Measurements from ENCODE around the gene TENT4A.

The TENT4A gene

DNA sequence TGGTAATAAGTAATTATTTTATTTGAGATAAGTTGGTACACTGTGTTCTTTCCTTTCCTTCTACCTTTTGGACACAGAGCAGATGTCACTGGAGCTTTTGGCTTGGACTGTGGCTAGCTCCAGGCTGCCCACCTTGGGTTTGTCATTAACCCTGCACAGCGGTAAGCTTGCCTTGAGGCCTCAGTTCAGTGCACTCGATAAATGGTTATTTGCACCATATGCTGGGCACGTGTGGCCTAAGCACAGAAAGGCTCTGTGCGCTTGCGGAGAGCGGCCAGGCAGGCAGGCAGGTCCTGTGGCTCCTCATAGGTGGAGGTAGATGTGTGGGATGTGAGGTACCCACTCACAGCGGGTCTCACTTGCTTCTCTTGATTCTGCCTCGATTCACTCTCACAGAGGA, 30.0 kb upstream of the TENT4A start:
- Mint-ChIP-seq H3K4me3 (no peak overlapping the region), H3K4me1 (ENCODE audit: low read depth in 2 of 2) (peaks cover 3 to 5% of the 10 kb centered on the region in 2 donors), H3K36me3 (ENCODE audit: insufficient read depth) (no peaks in the 10 kb centered on the region), H3K9me3 (no peaks in the 10 kb centered on the region), H3K27me3 (peaks cover 42 to 53% of the 10 kb centered on the region in 2 donors), H3K27ac (no peak overlapping the region)
- ATAC-seq (replicated peaks) (no peak), DNase-seq (no peak)

DNA sequence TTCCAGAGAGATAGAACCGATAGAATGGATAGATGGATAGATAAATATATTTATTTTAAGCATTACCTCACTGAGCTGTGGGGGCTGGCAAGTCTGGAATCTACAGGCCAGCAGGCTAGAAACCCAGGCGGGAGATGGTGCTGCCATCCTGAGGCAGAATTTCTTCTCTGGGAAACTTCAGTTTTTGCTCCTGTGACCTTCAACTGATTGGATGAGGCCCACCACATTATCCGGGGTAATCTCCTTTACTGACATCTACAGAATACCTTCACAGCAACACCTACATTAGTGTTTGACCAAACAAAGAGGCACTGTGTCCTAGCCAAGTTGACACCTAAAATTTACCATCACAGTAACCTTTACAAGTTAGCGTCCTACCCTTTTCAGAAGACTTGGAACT, 29.2 kb upstream of the TENT4A start:
- Mint-ChIP-seq H3K27me3 (peaks cover 43 to 54% of the 10 kb centered on the region in 2 donors), H3K9me3 (no peaks in the 10 kb centered on the region), H3K27ac (no peak overlapping the region), H3K36me3 (ENCODE audit: insufficient read depth) (no peaks in the 10 kb centered on the region), H3K4me3 (no peak overlapping the region), H3K4me1 (ENCODE audit: low read depth in 2 of 2) (peaks cover 3 to 5% of the 10 kb centered on the region in 2 donors)
- DNase-seq (no peak), ATAC-seq (replicated peaks) (no peak)

DNA sequence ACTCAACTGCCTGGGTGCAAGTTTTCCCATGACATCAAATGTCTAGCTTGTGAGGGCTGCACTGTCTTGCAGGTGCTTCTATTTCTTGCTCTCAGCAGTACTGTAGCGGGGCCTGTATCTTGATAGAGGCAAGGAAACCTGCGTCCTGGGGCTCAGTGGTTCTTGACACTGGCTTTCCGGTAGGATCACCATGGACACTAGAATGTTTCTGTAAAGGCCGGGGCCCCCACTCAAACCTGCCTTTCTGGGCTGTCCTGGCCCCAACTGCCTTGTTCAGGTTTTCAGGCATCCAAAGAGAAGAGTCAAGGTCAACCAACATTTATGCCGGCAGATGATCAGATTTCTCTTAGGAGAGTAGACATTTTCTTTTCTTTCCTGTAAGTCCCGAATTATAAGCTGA, 26.7 kb upstream of the TENT4A start:
- ATAC-seq (replicated peaks): no peak
- Mint-ChIP-seq H3K9me3 (no peaks in the 10 kb centered on the region), H3K4me3 (no peak overlapping the region)

DNA sequence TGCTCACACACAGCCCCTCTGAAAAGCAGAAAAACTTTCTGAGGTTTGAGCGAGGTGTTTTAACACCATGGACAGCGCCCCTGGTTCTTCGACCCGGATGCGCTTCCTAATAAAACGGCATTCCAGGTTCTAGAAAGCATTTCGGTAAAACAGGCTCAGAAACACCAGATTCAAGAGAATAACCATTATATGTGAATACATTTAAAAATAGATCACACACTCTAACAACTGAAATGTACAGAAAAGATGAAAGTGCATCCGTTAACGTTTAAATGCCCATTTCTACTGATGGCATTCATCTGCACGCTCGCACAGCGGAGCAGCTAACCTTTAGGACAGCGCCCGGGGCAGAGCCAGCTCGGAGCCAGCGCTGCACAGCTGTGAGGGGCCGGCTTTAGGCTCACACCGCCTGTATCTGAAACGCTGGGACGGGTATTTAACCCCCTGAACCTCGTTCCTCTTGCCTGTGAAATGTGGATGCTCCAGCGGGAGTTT, 26.3 kb upstream of the TENT4A start:
- peaks cover 3 to 5% of the 10 kb centered on the region in 2 donors for H3K4me1 Mint-ChIP-seq (ENCODE audit: low read depth in 2 of 2)
- peaks cover 4% of the 10 kb centered on the region for H3K36me3 Mint-ChIP-seq (ENCODE audit: insufficient read depth)
- no peaks in the 10 kb centered on the region for H3K9me3 Mint-ChIP-seq
- peak; percentile 61 for ATAC-seq (replicated peaks)
- peaks cover 44 to 66% of the 10 kb centered on the region in 2 donors for H3K27me3 Mint-ChIP-seq
- H3K4me3 Mint-ChIP-seq: no peak overlapping the region
- no peak for DNase-seq
- H3K27ac Mint-ChIP-seq: no peak overlapping the region

More for the DNA sequence above, 26.7 kb upstream of the TENT4A start:
- no peak for DNase-seq
- H3K27me3 Mint-ChIP-seq: peaks cover 48 to 68% of the 10 kb centered on the region in 2 donors
- H3K27ac Mint-ChIP-seq: no peak overlapping the region
- H3K36me3 Mint-ChIP-seq (ENCODE audit: insufficient read depth): peaks cover 4% of the 10 kb centered on the region
- peaks cover 3 to 5% of the 10 kb centered on the region in 2 donors for H3K4me1 Mint-ChIP-seq (ENCODE audit: low read depth in 2 of 2)

DNA sequence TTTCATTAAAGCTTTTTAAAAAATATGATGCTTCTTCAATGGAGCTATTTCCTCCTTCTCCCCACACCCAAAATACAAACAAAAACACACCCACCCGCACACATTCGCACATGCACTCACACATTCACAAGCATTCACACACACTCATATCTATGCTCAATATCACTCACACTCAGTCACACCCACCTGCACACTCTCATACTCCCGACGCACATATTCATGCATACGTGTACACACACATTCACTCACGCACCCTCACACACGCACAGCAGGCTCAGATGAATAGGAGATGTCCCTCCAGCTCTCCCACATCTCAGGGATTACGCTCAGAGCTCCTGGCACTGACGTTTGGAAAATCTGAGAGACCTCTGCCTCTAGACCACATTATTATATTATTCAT, 25.7 kb upstream of the TENT4A start:
- Mint-ChIP-seq H3K4me3 (no peak overlapping the region), H3K27me3 (peaks cover 49 to 67% of the 10 kb centered on the region in 2 donors), H3K27ac (no peak overlapping the region), H3K4me1 (ENCODE audit: low read depth in 2 of 2) (peaks cover 3 to 5% of the 10 kb centered on the region in 2 donors), H3K9me3 (no peaks in the 10 kb centered on the region), H3K36me3 (ENCODE audit: insufficient read depth) (peaks cover 4% of the 10 kb centered on the region)
- ATAC-seq (replicated peaks): no peak
- no peak for DNase-seq

DNA sequence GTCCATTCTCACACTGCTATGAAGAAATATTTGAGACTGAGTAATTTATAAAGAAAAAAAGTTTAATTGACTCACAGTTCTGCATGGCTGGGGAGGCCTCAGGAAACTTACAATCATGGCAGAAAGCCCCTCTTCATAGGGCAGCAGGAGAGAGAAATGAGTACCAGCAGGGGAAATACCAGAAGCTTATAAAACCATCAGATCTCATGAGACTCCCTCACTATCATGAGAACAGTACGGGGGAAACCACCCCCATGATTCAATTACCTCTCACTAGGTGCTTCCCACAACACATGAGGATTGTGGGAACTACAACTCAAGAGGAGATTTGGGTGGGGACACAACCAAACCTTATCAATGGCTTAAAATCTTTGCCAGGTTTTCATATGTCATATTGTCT, 20.3 kb upstream of the TENT4A start:
- DNase-seq (no peak), ATAC-seq (replicated peaks) (peak; percentile 27)
- H3K27me3 Mint-ChIP-seq: peaks cover 59 to 60% of the 10 kb centered on the region in 2 donors

DNA sequence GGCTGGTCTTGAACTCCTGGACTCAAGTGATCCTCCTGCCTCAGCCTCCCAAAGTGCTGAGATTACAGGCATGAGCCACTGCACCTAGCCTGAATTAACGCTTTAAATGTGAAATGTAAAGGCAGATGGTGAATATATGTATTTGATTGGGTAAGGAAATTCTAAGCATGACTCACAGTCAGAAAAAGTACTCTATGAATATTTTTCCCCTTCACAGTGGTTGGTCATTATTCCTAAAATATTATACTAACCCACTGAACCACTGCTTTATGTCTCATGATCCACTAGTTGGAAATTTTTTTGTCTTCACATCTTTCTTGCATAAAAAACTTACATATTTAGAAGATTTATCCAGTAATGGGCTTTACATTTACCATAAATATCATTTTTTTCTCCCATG, 14.5 kb upstream of the TENT4A start:
- DNase-seq (no peak), ATAC-seq (replicated peaks) (no peak)
- Mint-ChIP-seq H3K4me1 (ENCODE audit: low read depth in 2 of 2) (no peaks in the 10 kb centered on the region), H3K27ac (no peak overlapping the region), H3K9me3 (no peaks in the 10 kb centered on the region), H3K4me3 (no peak overlapping the region), H3K36me3 (ENCODE audit: insufficient read depth) (peaks cover 3% of the 10 kb centered on the region), H3K27me3 (peaks cover 62 to 68% of the 10 kb centered on the region in 2 donors)

More for the DNA sequence above, 20.3 kb upstream of the TENT4A start:
- no peak overlapping the region for H3K4me3 Mint-ChIP-seq
- no peaks in the 10 kb centered on the region for H3K4me1 Mint-ChIP-seq (ENCODE audit: low read depth in 2 of 2)
- no peak overlapping the region for H3K27ac Mint-ChIP-seq
- no peaks in the 10 kb centered on the region for H3K9me3 Mint-ChIP-seq
- H3K36me3 Mint-ChIP-seq (ENCODE audit: insufficient read depth): peaks cover 4% of the 10 kb centered on the region

DNA sequence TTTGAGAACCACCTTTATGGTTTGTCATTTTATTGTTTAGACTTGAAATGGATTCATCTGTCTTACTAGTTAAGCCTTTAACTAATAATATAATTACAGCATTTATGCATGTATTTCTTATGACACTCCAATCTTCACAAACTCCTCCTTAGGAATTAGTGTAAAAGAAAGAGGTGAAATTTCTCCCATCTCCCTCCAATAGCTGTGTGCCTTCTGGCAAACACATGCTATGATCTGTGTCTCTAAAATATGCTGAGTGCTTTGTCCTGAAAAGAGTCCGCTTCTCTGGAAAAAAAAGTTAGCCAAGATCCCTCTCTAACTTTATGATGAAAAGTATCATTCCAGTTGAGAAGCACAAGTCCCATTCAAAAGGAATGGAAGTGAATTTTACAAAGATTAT, 13.9 kb upstream of the TENT4A start:
- Mint-ChIP-seq H3K27ac (no peak overlapping the region), H3K9me3 (no peaks in the 10 kb centered on the region), H3K4me1 (ENCODE audit: low read depth in 2 of 2) (no peaks in the 10 kb centered on the region), H3K4me3 (no peak overlapping the region), H3K27me3 (peaks cover 55 to 62% of the 10 kb centered on the region in 2 donors), H3K36me3 (ENCODE audit: insufficient read depth) (peaks cover 3% of the 10 kb centered on the region)
- ATAC-seq (replicated peaks) (no peak), DNase-seq (no peak)

DNA sequence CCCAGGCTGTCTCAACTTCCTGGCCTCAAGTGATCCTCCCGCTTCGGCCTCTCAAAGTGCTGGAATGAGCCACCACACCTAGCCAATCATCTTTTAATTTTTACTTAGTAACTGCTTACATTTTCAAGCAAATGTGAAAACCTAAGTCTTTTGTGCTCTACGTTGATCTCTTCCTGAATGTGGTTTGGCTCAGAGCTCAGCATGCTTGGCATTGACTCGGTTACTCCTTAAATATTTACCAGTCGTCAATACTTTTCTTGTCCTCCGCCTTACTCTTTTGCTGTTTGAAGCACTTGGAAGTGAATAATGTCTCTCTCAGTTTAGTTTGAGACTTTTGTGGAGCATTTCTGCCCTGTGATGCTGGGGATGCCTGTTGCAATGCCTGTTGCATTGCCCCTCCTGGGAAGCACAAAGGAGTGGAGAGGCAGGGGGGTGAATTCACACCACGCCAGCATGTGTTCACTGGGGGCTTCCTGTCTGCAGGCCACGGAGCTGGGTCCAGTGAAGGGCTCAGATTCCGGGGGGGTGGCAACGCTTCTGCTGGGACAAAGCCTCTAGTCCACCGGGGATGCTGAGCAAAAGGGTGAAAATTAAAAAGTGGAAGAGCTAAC, 13.1 kb upstream of the TENT4A start:
- H3K27me3 Mint-ChIP-seq: peaks cover 53 to 67% of the 10 kb centered on the region in 2 donors
- H3K27ac Mint-ChIP-seq: no peak overlapping the region
- no peak overlapping the region for H3K4me3 Mint-ChIP-seq
- peaks cover 3% of the 10 kb centered on the region for H3K36me3 Mint-ChIP-seq (ENCODE audit: insufficient read depth)
- ATAC-seq (replicated peaks) (no peak), DNase-seq (no peak)
- H3K4me1 Mint-ChIP-seq (ENCODE audit: low read depth in 2 of 2): no peaks in the 10 kb centered on the region
- no peaks in the 10 kb centered on the region for H3K9me3 Mint-ChIP-seq

DNA sequence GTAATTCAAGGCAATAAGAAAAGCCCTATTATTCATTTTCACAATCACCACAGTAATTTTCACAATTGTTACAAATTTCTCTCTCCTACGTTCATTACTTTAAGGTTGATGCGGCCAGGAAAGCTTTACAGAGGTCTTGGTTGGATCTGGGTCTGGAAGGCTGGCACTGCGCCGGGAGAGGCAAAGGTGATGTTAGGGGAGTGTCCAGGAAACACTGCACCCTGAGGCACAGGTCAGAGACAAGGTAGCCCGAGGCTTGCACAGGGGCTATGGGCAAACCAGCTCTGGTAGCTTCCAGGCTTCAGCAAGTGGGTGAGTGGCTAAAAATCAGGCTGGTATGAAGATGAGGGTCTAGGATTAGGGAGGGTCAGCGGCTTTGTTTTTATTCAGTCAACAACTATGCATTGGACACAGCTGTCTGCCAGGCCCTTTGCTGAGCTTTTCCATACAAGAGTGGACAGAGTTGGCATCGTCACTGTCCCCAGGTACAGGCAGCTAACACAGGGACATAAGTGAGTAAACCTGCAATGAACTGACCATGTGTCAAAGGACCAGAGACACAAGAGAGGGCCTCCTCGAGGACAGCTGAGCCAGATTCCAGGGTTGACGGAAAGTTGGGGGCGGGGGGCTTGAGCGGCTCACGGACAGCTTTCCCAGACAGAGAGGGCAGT, 12.4 kb upstream of the TENT4A start:
- Mint-ChIP-seq H3K27me3 (peaks cover 49 to 69% of the 10 kb centered on the region in 2 donors), H3K9me3 (no peaks in the 10 kb centered on the region), H3K4me1 (ENCODE audit: low read depth in 2 of 2) (no peaks in the 10 kb centered on the region), H3K4me3 (no peak overlapping the region), H3K36me3 (ENCODE audit: insufficient read depth) (peaks cover 3% of the 10 kb centered on the region), H3K27ac (no peak overlapping the region)
- DNase-seq: no peak
- no peak for ATAC-seq (replicated peaks)

DNA sequence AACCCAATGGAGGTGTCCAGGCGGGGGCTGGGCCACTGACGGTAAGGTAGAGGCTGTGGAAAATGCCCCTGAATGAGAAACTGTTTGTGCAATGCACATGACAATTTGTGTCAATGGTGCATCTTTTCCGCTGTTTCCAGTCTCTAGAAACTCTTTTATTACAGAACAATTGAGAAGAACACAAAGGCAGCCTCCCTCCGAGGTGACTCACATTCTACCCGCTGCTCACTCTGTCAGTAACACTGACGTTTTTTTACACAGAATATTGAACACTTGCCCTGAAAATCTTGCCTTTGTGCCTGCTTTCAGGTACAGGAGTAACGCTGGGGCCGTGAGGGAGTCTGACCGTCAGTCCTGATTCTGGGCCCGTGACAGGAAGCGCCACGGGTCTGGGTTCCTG, 11.7 kb upstream of the TENT4A start:
- H3K36me3 Mint-ChIP-seq (ENCODE audit: insufficient read depth): peaks cover 3% of the 10 kb centered on the region
- H3K4me3 Mint-ChIP-seq: no peak overlapping the region
- H3K4me1 Mint-ChIP-seq (ENCODE audit: low read depth in 2 of 2): no peaks in the 10 kb centered on the region
- no peak for DNase-seq
- no peak overlapping the region for H3K27ac Mint-ChIP-seq
- no peaks in the 10 kb centered on the region for H3K9me3 Mint-ChIP-seq
- ATAC-seq (replicated peaks): no peak
- peaks cover 42 to 66% of the 10 kb centered on the region in 2 donors for H3K27me3 Mint-ChIP-seq

DNA sequence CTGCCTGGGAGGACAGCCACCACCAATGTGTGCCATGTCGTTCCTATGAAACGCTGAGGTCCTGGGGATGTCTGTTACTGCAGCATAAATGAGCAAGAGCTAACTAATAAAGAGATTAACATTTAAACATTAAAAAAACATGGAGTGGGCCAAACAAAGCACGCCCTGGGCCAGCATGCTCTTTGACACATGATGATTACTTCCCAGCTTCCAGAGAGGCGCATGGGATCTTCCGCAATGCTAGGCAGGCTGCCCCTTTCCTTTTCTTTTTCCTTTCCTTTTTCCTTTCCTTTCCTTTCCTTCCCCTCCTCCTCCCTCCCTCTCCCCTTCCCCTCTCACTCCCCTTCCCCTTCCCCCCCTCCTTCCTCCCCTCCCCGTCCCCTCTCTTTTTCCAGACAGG, 10.6 kb upstream of the TENT4A start:
- peaks cover 31 to 55% of the 10 kb centered on the region in 2 donors for H3K27me3 Mint-ChIP-seq
- no peaks in the 10 kb centered on the region for H3K4me1 Mint-ChIP-seq (ENCODE audit: low read depth in 2 of 2)
- no peak for ATAC-seq (replicated peaks)
- H3K9me3 Mint-ChIP-seq: no peaks in the 10 kb centered on the region
- no peak overlapping the region for H3K4me3 Mint-ChIP-seq
- peaks cover 3% of the 10 kb centered on the region for H3K36me3 Mint-ChIP-seq (ENCODE audit: insufficient read depth)
- no peak overlapping the region for H3K27ac Mint-ChIP-seq
- no peak for DNase-seq

DNA sequence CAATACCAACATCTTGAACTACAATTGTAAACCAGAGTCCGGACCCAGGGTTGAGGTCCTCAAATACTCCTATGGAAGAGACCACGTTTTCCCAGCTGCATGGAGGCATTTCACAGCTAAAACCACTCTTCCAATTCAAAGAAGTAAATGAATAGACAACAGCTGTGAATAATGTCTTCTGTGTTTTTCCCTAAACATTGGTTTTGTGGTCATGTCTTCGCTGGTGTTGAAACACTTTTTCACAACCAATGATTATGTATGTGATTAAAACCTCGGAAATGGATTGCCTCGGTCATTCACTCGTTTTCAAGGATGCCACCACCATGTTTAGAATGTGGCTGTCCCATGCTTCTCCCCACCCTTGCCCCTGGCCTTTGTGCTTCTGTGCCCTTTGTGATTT, 9.4 kb upstream of the TENT4A start:
- H3K27me3 Mint-ChIP-seq: peaks cover 29 to 48% of the 10 kb centered on the region in 2 donors
- no peak overlapping the region for H3K27ac Mint-ChIP-seq
- H3K36me3 Mint-ChIP-seq (ENCODE audit: insufficient read depth): no peaks in the 10 kb centered on the region
- no peaks in the 10 kb centered on the region for H3K9me3 Mint-ChIP-seq
- H3K4me3 Mint-ChIP-seq: no peak overlapping the region
- ATAC-seq (replicated peaks) (no peak), DNase-seq (no peak)
- no peaks in the 10 kb centered on the region for H3K4me1 Mint-ChIP-seq (ENCODE audit: low read depth in 2 of 2)

DNA sequence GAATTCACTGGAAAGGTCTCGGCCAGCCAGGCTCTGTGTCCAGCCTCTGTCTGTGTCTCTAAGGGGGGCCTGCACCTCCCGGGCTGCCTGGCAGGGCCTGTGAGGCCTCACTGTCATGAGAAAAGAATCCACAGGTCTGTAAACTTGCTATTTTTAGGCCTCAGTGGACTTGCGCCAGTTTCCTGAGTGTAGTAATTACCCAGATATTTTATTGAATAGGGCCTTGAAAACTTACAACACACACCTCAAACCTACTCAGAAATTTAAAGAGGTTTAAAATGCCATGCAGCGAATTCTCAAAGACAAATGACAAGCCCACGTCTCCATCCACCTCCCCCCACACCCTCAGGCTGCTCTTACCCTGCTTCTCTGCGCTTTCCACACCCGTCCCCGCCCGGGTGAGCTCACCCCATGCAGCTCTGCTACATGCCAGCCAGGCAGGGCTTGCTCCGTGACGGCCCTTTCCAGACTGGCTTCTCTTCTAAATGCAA, 8.8 kb upstream of the TENT4A start:
- DNase-seq: no peak
- ATAC-seq (replicated peaks): no peak
- H3K9me3 Mint-ChIP-seq: no peaks in the 10 kb centered on the region
- peaks cover 24 to 42% of the 10 kb centered on the region in 2 donors for H3K27me3 Mint-ChIP-seq
- no peak overlapping the region for H3K4me3 Mint-ChIP-seq
- H3K36me3 Mint-ChIP-seq (ENCODE audit: insufficient read depth): no peaks in the 10 kb centered on the region
- no peak overlapping the region for H3K27ac Mint-ChIP-seq
- H3K4me1 Mint-ChIP-seq (ENCODE audit: low read depth in 2 of 2): no peaks in the 10 kb centered on the region

Data from effector memory CD8-positive, alpha-beta T cell (primary cell).